Activated T-helper 17 cell treated with anti-CD3 and anti-CD28 coated beads, Interleukin-2, amount 50 U/mL, for 72 hours (primary cell): Measurements from ENCODE around the gene GPR89A. TPM values are rescaled to one million over a fixed set of nuclear protein-coding genes. Genes with fewer than 3 reads are reported as not detected.

Source experiments
- ATAC-seq: fragments of 150-1000 bp; cut with Tn5 transposase; replicated peaks from 2 replicates; pipeline ENCODE4 v1.10.0; 2021; ENCODE audit warnings: mild to moderate bottlenecking, moderate library complexity
- H3K27ac Mint-ChIP-seq: one replicate; pipeline ENCODE4 v1.8.0; 2022; ENCODE audit warnings: mixed read lengths
- H3K27me3 Mint-ChIP-seq: one replicate; pipeline ENCODE4 v1.8.0; 2022; ENCODE audit warnings: mixed read lengths
- H3K36me3 Mint-ChIP-seq: one replicate; pipeline ENCODE4 v1.8.0; 2022; ENCODE audit warnings: low read depth, mild to moderate bottlenecking, mixed read lengths
- H3K4me1 Mint-ChIP-seq: one replicate; pipeline ENCODE4 v1.8.0; 2022; ENCODE audit warnings: mixed read lengths
- H3K4me3 Mint-ChIP-seq: one replicate; pipeline ENCODE4 v1.8.0; 2022; ENCODE audit warnings: mild to moderate bottlenecking, mixed read lengths
- H3K9me3 Mint-ChIP-seq: one replicate; pipeline ENCODE4 v1.8.0; 2022; ENCODE audit warnings: mixed read lengths
- total RNA-seq, 2 donors: library from RNA; stranded (reverse); gene quantifications; one replicate each; pipeline ENCODE4 v1.2.3, GENCODE V29; 2022

The GPR89A gene
- total RNA-seq, 2 donors from 2014 or later, result 22.5 to 31.9 TPM

DNA sequence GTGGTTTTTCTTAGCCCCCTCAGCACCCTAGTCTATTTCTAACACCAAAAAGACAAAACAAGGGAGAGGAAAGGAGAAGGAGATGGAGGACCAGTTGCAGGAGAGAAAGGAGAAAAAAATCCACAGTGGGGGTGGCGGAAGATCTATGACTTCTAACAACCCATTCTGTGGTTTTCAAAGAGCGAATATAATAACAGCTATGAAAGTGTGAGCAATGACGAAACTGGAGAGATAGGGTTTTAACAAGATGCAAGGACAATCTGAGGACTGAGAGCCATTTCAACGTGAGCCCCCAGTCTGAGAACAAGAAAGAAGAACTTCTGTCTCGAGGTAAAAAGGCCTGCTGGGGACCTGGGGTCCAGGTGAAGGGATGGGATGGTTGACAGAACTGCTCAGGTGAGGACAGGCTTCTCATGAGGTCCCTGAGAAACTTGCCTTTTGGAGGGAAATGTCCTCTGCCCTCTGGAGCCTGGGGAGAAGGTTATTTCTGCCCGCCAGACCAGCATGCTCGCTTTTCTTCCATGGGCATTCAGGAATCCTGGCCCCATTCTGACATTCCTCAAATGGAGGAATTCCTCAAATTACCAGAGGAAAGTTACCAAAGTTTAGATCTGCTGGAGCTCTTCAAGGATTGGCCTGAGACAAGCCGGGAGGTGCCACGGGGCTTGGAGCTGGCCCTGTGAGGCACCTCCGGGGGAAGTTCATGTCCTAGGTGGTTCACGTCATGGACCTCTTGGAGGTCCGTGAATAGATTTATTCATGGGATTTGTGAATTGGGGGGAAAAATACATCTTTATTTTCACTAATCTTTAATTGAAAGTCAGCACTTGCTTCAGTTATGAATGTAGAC, 111.7 kb downstream of the GPR89A start, which contains the start of gene CD160:
CD160 (plus strand) TSS at position 270 of the 850 bp plus-strand sequence. CDS start 8,829 bp downstream, outside the sequence.
- Mint-ChIP-seq H3K27ac (no peak within 1 kb of the TSS), H3K36me3 (no peaks in the 10 kb centered on the region), H3K9me3 (no peaks in the 10 kb centered on the region), H3K4me3 (no peak within 1 kb of the TSS), H3K4me1 (peaks cover 20% of the 10 kb centered on the region), H3K27me3 (peaks cover 24% of the 10 kb centered on the region)
- ATAC-seq, result peak; percentile 77

Other genes starting within 250 kb of the GPR89A start
- gene NBPF20, start 182.4 kb upstream of the GPR89A start, total RNA-seq, result 1 to 10 TPM; 2.9 to 4.0 TPM
- under 1 TPM in 1 of 2 donors, not detected in 1; 0.82 TPM for gene PDZK1, start 99.4 kb downstream of the GPR89A start, total RNA-seq
- not detected for gene CD160, start 111.5 kb downstream of the GPR89A start, total RNA-seq
- gene RNF115, start 216.1 kb downstream of the GPR89A start, total RNA-seq, result 1 to 10 TPM; 7.9 to 9.3 TPM
- gene POLR3C, start 216.2 kb downstream of the GPR89A start, total RNA-seq, result 10 to 100 TPM; 20.4 to 22.2 TPM
- 1 to 10 TPM; 2.3 to 2.7 TPM for gene NUDT17, start 237.6 kb downstream of the GPR89A start, total RNA-seq